Neural cell (in vitro differentiated cells): ENCODE data around the gene PLEKHM1. TPM values are rescaled to one million over a fixed set of nuclear protein-coding genes. Genes with fewer than 3 reads are reported as not detected.

Experiments used
- H2AFZ ChIP-seq: fragments of 200-600, 300-800 bp; sonication (generic), shearing (Covaris generic); 2 replicates; pipeline ENCODE4 v1.6.0; 2014; ENCODE audit warnings: low read depth, mild to moderate bottlenecking, antibody characterized with exemption, low read length, moderate library complexity
- H3F3A ChIP-seq: fragments of 200-600 bp; shearing (Covaris generic); 2 replicates; pipeline ENCODE4 v1.6.1; 2016; ENCODE audit warnings: mild to moderate bottlenecking, moderate library complexity, mixed read lengths, antibody characterized with exemption, low read length; ENCODE audit not compliant: insufficient read depth, poor library complexity, severe bottlenecking
- H3K27ac ChIP-seq: fragments of 200-600, 300-800 bp; sonication (generic), shearing (Covaris generic); 2 replicates; pipeline ENCODE4 v1.5.1; 2014; ENCODE audit warnings: mild to moderate bottlenecking, low read length, moderate library complexity
- H3K27me3 ChIP-seq: fragments of 300-800, 200-600 bp; sonication (generic), shearing (Covaris generic); 2 replicates; pipeline ENCODE4 v1.6.0; 2014; ENCODE audit warnings: mild to moderate bottlenecking, low read depth, low read length, moderate library complexity; ENCODE audit not compliant: insufficient read depth
- H3K36me3 ChIP-seq: fragments of 300-800, 200-600 bp; sonication (generic), shearing (Covaris generic); 2 replicates; pipeline ENCODE4 v1.5.1; 2014; ENCODE audit warnings: mild to moderate bottlenecking, antibody characterized with exemption, low read length, moderate library complexity; ENCODE audit not compliant: insufficient read depth
- H3K4me2 ChIP-seq: fragments of 300-800, 200-600 bp; sonication (generic), shearing (Covaris generic); 2 replicates; pipeline ENCODE4 v1.6.0; 2014; ENCODE audit warnings: mild to moderate bottlenecking, low read length
- H3K4me3 ChIP-seq: fragments of 300-800, 200-600 bp; sonication (generic), shearing (Covaris generic); 2 replicates; pipeline ENCODE4 v1.5.1; 2014; ENCODE audit warnings: mild to moderate bottlenecking, low read length, moderate library complexity
- H3K79me2 ChIP-seq: fragments of 200-600 bp; shearing (Covaris generic); replicated peaks from 2 replicates; pipeline ENCODE4 v1.6.0; 2014; ENCODE audit warnings: mild to moderate bottlenecking, low read length, moderate library complexity; ENCODE audit not compliant: insufficient read depth
- H3K9ac ChIP-seq: fragments of 300-800, 200-600 bp; sonication (generic), shearing (Covaris generic); 2 replicates; pipeline ENCODE4 v1.6.1; 2016; ENCODE audit warnings: mild to moderate bottlenecking, low read length, mixed read lengths
- H3K9me2 ChIP-seq: fragments of 200-600 bp; shearing (Covaris generic); 2 replicates; pipeline ENCODE4 v1.6.1; 2016; ENCODE audit warnings: mild to moderate bottlenecking, low read length, mixed read lengths; ENCODE audit not compliant: insufficient read depth
- H3K9me3 ChIP-seq: fragments of 200-600, 300-800 bp; sonication (generic), shearing (Covaris generic); 2 replicates; pipeline ENCODE4 v1.6.1; 2016; ENCODE audit warnings: mild to moderate bottlenecking, mixed run types, low read length, moderate library complexity, mixed read lengths
- H4K20me1 ChIP-seq: fragments of 200-600 bp; shearing (Covaris generic); 2 replicates; pipeline ENCODE4 v1.6.1; 2016; ENCODE audit warnings: mild to moderate bottlenecking, mixed run types; ENCODE audit not compliant: insufficient read depth
- EP300 ChIP-seq: fragments of 450-650 bp; conservative IDR thresholded peaks from 2 replicates; pipeline ENCODE4 v1.6.1; 2014; ENCODE audit warnings: antibody characterized with exemption, mild to moderate bottlenecking, moderate library complexity; ENCODE audit not compliant: poor library complexity, severe bottlenecking
- EZH2 ChIP-seq: fragments of 200-600, 300-800 bp; shearing (Covaris generic), sonication (generic); IDR thresholded peaks from 2 replicates; pipeline ENCODE4 v1.6.1; 2014; ENCODE audit warnings: antibody characterized with exemption, low read length, borderline replicate concordance, mild to moderate bottlenecking; ENCODE audit not compliant: insufficient read depth, poor library complexity, severe bottlenecking
- MXI1 ChIP-seq: fragments of 450-650 bp; conservative IDR thresholded peaks from 2 replicates; pipeline ENCODE4 v1.6.1; 2014; ENCODE audit warnings: antibody characterized with exemption, mild to moderate bottlenecking; ENCODE audit not compliant: poor library complexity, severe bottlenecking
- RAD21 ChIP-seq: fragments of 450-650 bp; conservative IDR thresholded peaks from 2 replicates; pipeline ENCODE4 v1.6.1; 2014; ENCODE audit warnings: antibody characterized with exemption, mild to moderate bottlenecking, moderate library complexity
- TAF1 ChIP-seq: IDR thresholded peaks from 2 replicates; pipeline ENCODE4 v1.6.1; 2012; ENCODE audit warnings: low read depth
- polyA plus RNA-seq: library from polyadenylated mRNA; depleted of rRNA; stranded (reverse); fragments of >200 nt; gene quantifications from 2 replicates; pipeline ENCODE4 v1.2.3, GENCODE V29; 2014
- TF ChIP-seq, protein P1 (sequence below): fragments of 450-650 bp; IDR thresholded peaks from 2 replicates; pipeline ENCODE4 v1.5.1; 2014; ENCODE audit warnings: antibody characterized with exemption, mild to moderate bottlenecking, moderate library complexity; ENCODE audit not compliant: poor library complexity, severe bottlenecking

The PLEKHM1 gene
- polyA plus RNA-seq, 1 donor from 2014 or later, result 3.1 TPM

DNA sequence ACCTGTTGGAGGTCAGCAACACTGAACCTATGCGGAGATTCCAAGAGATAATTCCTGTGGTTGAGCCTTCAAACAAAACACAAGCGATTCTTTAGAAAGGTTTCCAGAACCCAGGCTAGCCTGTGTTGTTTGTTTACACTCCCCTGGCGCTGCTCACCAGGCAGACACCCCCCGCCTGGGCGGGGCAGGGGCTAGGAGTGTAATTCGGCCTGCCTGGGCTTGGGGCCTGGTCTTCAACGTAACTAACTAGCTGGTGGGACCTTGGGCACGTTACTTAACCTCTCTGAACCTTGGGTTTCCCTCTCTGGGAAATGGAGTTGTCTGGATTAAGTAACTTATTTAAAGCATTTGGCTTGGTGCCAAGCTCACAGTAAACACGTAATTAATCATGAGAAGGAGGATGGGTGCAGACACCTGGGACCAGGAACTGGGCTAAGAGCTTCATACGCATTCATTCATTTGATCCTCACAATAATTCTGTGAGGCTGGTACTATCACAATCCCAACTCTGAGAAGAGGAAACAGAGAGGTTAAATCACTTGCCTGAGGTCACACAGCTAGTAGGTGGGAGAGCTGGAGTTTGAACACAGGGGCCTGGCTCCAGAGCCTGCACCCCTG, 50.3 kb downstream of the PLEKHM1 start:
- Histone ChIP-seq H3K27me3 (no peaks in the 10 kb centered on the region), H3K27ac (no peak overlapping the region), H3K4me3 (no peak overlapping the region), H3K36me3 (no peaks in the 10 kb centered on the region), H2AFZ (no peak overlapping the region), H3K9me3 (no peaks in the 10 kb centered on the region), H3K79me2 (no peaks in the 10 kb centered on the region), H4K20me1 (no peaks in the 10 kb centered on the region), H3F3A (no peaks in the 10 kb centered on the region), H3K4me2 (no peak overlapping the region), H3K9me2 (no peaks in the 10 kb centered on the region), H3K9ac (no peak overlapping the region)
- TF ChIP-seq, protein P1, sequence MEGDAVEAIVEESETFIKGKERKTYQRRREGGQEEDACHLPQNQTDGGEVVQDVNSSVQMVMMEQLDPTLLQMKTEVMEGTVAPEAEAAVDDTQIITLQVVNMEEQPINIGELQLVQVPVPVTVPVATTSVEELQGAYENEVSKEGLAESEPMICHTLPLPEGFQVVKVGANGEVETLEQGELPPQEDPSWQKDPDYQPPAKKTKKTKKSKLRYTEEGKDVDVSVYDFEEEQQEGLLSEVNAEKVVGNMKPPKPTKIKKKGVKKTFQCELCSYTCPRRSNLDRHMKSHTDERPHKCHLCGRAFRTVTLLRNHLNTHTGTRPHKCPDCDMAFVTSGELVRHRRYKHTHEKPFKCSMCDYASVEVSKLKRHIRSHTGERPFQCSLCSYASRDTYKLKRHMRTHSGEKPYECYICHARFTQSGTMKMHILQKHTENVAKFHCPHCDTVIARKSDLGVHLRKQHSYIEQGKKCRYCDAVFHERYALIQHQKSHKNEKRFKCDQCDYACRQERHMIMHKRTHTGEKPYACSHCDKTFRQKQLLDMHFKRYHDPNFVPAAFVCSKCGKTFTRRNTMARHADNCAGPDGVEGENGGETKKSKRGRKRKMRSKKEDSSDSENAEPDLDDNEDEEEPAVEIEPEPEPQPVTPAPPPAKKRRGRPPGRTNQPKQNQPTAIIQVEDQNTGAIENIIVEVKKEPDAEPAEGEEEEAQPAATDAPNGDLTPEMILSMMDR, result no peak
- TF ChIP-seq RAD21 (no peak), EZH2 (no peak)

DNA sequence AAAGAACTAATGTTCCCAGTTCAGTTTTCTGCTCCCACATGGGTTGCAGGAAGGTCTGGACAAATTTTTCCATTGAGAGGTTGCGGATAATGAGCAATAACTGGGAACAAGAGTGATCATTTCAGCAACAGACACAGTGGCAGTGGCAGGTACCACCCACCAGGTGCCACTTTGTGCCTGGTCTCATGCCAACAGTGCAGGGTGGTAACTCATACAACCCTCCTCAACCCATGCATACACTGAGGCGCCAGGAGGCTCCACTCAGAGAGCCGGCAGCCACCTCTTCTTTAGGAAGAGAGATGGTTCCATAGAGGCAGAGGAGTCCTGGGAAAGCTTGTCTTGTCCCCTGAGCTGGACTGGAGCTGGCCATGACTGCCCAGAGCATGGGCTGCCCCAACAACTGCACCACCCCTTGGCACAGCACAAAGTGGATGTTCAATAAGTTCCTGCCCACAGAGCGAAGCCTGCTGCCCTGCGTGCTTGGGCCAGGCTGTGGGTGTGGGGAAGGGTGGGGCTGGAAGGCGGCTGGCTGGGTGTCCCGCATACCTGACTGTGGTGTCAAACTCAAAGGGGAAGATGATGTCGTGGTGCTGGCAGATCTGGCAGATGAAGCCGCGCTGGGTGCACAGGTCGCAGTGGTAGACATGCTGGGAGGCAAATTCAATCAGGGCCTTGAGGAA, 51.5 kb downstream of the PLEKHM1 start:
- Histone ChIP-seq H3K4me2 (no peak overlapping the region), H3K36me3 (no peaks in the 10 kb centered on the region), H3K9ac (no peak overlapping the region), H3K9me2 (no peaks in the 10 kb centered on the region), H2AFZ (no peak overlapping the region), H3K4me3 (no peak overlapping the region), H3K79me2 (no peaks in the 10 kb centered on the region), H3K27me3 (peaks cover under 1% of the 10 kb centered on the region), H3K27ac (no peak overlapping the region), H4K20me1 (no peaks in the 10 kb centered on the region), H3F3A (no peaks in the 10 kb centered on the region), H3K9me3 (no peaks in the 10 kb centered on the region)
- TF ChIP-seq, protein P1, result no peak
- no peak for TF ChIP-seq EP300
- no peak for TF ChIP-seq MXI1
- TF ChIP-seq TAF1, result no peak
- TF ChIP-seq RAD21, result no peak
- no peak for TF ChIP-seq EZH2
